Liver (tissue), 9 donors: Measurements from ENCODE around the gene GNG12. TPM values are rescaled to one million over a fixed set of nuclear protein-coding genes. Genes with fewer than 3 reads are reported as not detected.

Experiments
- DNase-seq: peaks from one replicate; pipeline ENCODE4 v3.0.0-alpha.2; 2017; ENCODE audit warnings: low spot score
- H3K27ac ChIP-seq, 2 donors: one replicate each; pipeline ENCODE4 v1.7.0; 2013; ENCODE audit warnings: inconsistent platforms in 2 of 2, low read length in 2 of 2, control low read depth in 1 of 2, low read depth in 1 of 2, mild to moderate bottlenecking in 1 of 2
- H3K27me3 ChIP-seq, 4 donors: one replicate each; pipeline versions ENCODE4 v1.6.1 to v1.7.0; 2013; ENCODE audit warnings: low read length in 3 of 4, inconsistent platforms in 1 of 4, mild to moderate bottlenecking in 1 of 4, moderate library complexity in 1 of 4; ENCODE audit not compliant: control insufficient read depth in 4 of 4, insufficient read depth in 4 of 4
- H3K36me3 ChIP-seq, 4 donors: one replicate each; pipeline versions ENCODE4 v1.6.1 to v1.7.0; 2013; ENCODE audit warnings: low read length in 3 of 4, mild to moderate bottlenecking in 3 of 4, low read depth in 1 of 4, moderate library complexity in 1 of 4; ENCODE audit not compliant: control insufficient read depth in 4 of 4, insufficient read depth in 3 of 4
- H3K4me1 ChIP-seq, 4 donors: one replicate each; pipeline versions ENCODE4 v1.6.1 to v1.7.0; 2013; ENCODE audit warnings: low read length in 3 of 4, mild to moderate bottlenecking in 3 of 4, moderate library complexity in 1 of 4; ENCODE audit not compliant: control insufficient read depth in 4 of 4, insufficient read depth in 4 of 4
- H3K4me3 ChIP-seq, 3 donors: one replicate each; pipeline versions ENCODE4 v1.6.1 to v1.7.0; 2013; ENCODE audit warnings: low read length in 3 of 3, control low read depth in 1 of 3, low read depth in 1 of 3, mild to moderate bottlenecking in 1 of 3
- H3K9ac ChIP-seq, 2 donors: one replicate each; pipeline ENCODE4 v1.7.0; 2013; ENCODE audit warnings: low read length in 2 of 2, mild to moderate bottlenecking in 2 of 2, moderate library complexity in 2 of 2, control low read depth in 1 of 2, low read depth in 1 of 2
- H3K9me3 ChIP-seq, 4 donors: one replicate each; pipeline versions ENCODE4 v1.6.1 to v1.7.0; 2013; ENCODE audit warnings: low read length in 3 of 4; ENCODE audit not compliant: control insufficient read depth in 4 of 4
- ATF3 ChIP-seq: IDR thresholded peaks from 2 replicates; pipeline ENCODE4 v1.6.1; 2016; ENCODE audit warnings: antibody characterized with exemption
- EGR1 ChIP-seq, 2 donors: IDR thresholded peaks; 2 replicates each; pipeline ENCODE4 v1.6.1; 2016 to 2018; ENCODE audit warnings: antibody characterized with exemption in 2 of 2, low read depth in 2 of 2
- FOXA2 ChIP-seq: IDR thresholded peaks from 2 replicates; pipeline ENCODE4 v1.6.1; 2016; ENCODE audit warnings: antibody characterized with exemption
- GABPA ChIP-seq, 2 donors: IDR thresholded peaks in 1 of 2; conservative IDR thresholded peaks in 1 of 2; 2 replicates each; pipeline ENCODE4 v1.6.1; 2016; ENCODE audit warnings: antibody characterized with exemption in 2 of 2, mild to moderate bottlenecking in 1 of 2, moderate library complexity in 1 of 2
- HNF4A ChIP-seq, 2 donors: conservative IDR thresholded peaks; 2 replicates each; pipeline ENCODE4 v1.6.1; 2016; ENCODE audit warnings: antibody characterized with exemption in 2 of 2, mild to moderate bottlenecking in 2 of 2
- HNF4G ChIP-seq: IDR thresholded peaks from 2 replicates; pipeline ENCODE4 v1.6.1; 2016; ENCODE audit warnings: antibody characterized with exemption
- JUND ChIP-seq, 2 donors: IDR thresholded peaks; 2 replicates each; pipeline ENCODE4 v1.6.1; 2016; ENCODE audit warnings: antibody characterized with exemption in 2 of 2
- MAX ChIP-seq: IDR thresholded peaks from 2 replicates; pipeline ENCODE4 v1.6.1; 2016; ENCODE audit warnings: antibody characterized with exemption
- NR2F2 ChIP-seq: IDR thresholded peaks from 2 replicates; pipeline ENCODE4 v1.6.1; 2016; ENCODE audit warnings: antibody characterized with exemption
- RAD21 ChIP-seq, 2 donors: IDR thresholded peaks; 2 replicates each; pipeline ENCODE4 v1.6.1; 2016; ENCODE audit warnings: antibody characterized with exemption in 2 of 2, mild to moderate bottlenecking in 2 of 2
- REST ChIP-seq: IDR thresholded peaks from 2 replicates; pipeline ENCODE4 v1.6.1; 2016; ENCODE audit warnings: antibody characterized with exemption, mild to moderate bottlenecking
- RXRA ChIP-seq, 2 donors: IDR thresholded peaks; 2 replicates each; pipeline ENCODE4 v1.6.1; 2017 to 2018; ENCODE audit warnings: antibody characterized with exemption in 2 of 2, mild to moderate bottlenecking in 1 of 2
- SP1 ChIP-seq: IDR thresholded peaks from 2 replicates; pipeline ENCODE4 v1.6.1; 2018; ENCODE audit warnings: antibody characterized with exemption, mild to moderate bottlenecking
- TAF1 ChIP-seq: conservative IDR thresholded peaks from 2 replicates; pipeline ENCODE4 v1.6.1; 2016; ENCODE audit warnings: antibody characterized with exemption, mild to moderate bottlenecking
- YY1 ChIP-seq: IDR thresholded peaks from 2 replicates; pipeline ENCODE4 v1.6.1; 2016; ENCODE audit warnings: antibody characterized with exemption, mild to moderate bottlenecking
- ZBTB33 ChIP-seq: IDR thresholded peaks from 2 replicates; pipeline ENCODE4 v1.6.1; 2016; ENCODE audit warnings: antibody characterized with exemption
- WGBS: extraction: QIAGEN DNeasy Blood & Tissue Kit; methylation state at CpG from one replicate; pipeline ENCODE4 v1.1.7; 2013; 5-methylcytosine and 5-hydroxymethylcytosine counted together
- polyA plus RNA-seq, 2 donors: library from polyadenylated mRNA; stranded (reverse) in 1 of 2; unstranded in 1 of 2; fragments of 200-250 nt in 1 of 2; fragments of >200 nt in 1 of 2; fragmentation: Nextera tagmentation in 1 of 2; extraction: Ambion mirVana in 1 of 2; gene quantifications; one replicate each; pipeline versions ENCODE4 v1.2.1 to v1.2.3, GENCODE V29; 2013 to 2015
- total RNA-seq, 2 donors: library from RNA; depleted of rRNA; stranded (reverse); fragments of >200 nt; gene quantifications; one replicate each; pipeline ENCODE4 v1.2.3, GENCODE V29; 2014
- TF ChIP-seq, protein P1 (sequence below): fragments of 150-350 bp; IDR thresholded peaks from 2 replicates; pipeline ENCODE4 v1.5.1; 2017; ENCODE audit warnings: improper control_type of control experiment, low read depth, low read length; ENCODE audit not compliant: missing input control
- donor health status: healthy.
- donor health status: healthy.
- donor health status: healthy.
- donor health status: healthy.
- donor health status: healthy.

The GNG12 gene
- total and polyA plus RNA-seq, 4 donors: 15.4 to 26.1 (median 19.7) TPM

DNA sequence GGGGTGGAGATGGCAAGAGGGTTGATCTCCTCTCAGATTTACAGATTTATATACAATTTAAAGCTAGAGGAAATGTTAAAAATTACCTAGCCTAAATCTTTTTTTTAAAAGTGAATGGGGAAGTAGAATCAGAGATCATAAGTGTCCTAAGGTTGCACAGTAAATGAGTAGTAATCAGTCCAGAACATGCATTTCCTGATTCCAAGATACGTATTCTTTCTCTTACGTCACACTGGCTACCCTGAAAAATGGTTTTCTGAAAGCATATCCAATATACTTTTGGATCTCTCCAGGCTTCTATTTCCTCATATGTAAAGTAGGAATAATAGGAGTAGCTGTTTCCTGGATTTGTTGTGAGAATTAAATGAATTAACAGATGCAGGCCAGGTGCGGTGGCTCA is 136.6 kb downstream of the GNG12 start:
- Histone ChIP-seq H3K4me1 (no peaks in the 10 kb centered on the region), H3K9ac (no peak overlapping the region), H3K27me3 (no peaks in the 10 kb centered on the region), H3K36me3 (no peaks in the 10 kb centered on the region), H3K4me3 (no peak overlapping the region), H3K27ac (no peak overlapping the region), H3K9me3 (no peaks in the 10 kb centered on the region)
- TF ChIP-seq MAX: no peak
- no peak for TF ChIP-seq FOXA2
- TF ChIP-seq HNF4G: no peak
- TF ChIP-seq HNF4A (conservative IDR thresholded peaks at IDR 0.05): no peak
- TF ChIP-seq SP1: no peak
- TF ChIP-seq JUND (IDR thresholded peaks at IDR 0.05): no peak
- TF ChIP-seq GABPA (IDR thresholded peaks at IDR 0.05 in 1 of 2, conservative IDR thresholded peaks at IDR 0.05 in 1 of 2): no peak
- TF ChIP-seq REST: no peak
- no peak for TF ChIP-seq RXRA (IDR thresholded peaks at IDR 0.05)
- TF ChIP-seq EGR1 (IDR thresholded peaks at IDR 0.05; ENCODE audit: low read depth in 2 of 2): no peak
- TF ChIP-seq RAD21 (IDR thresholded peaks at IDR 0.05): no peak
- no peak for TF ChIP-seq ZBTB33
- no peak for TF ChIP-seq YY1
- TF ChIP-seq TAF1: no peak
- no peak for TF ChIP-seq NR2F2
- TF ChIP-seq ATF3: no peak
- TF ChIP-seq, protein P1, sequence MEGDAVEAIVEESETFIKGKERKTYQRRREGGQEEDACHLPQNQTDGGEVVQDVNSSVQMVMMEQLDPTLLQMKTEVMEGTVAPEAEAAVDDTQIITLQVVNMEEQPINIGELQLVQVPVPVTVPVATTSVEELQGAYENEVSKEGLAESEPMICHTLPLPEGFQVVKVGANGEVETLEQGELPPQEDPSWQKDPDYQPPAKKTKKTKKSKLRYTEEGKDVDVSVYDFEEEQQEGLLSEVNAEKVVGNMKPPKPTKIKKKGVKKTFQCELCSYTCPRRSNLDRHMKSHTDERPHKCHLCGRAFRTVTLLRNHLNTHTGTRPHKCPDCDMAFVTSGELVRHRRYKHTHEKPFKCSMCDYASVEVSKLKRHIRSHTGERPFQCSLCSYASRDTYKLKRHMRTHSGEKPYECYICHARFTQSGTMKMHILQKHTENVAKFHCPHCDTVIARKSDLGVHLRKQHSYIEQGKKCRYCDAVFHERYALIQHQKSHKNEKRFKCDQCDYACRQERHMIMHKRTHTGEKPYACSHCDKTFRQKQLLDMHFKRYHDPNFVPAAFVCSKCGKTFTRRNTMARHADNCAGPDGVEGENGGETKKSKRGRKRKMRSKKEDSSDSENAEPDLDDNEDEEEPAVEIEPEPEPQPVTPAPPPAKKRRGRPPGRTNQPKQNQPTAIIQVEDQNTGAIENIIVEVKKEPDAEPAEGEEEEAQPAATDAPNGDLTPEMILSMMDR: no peak
- no peak for DNase-seq
- WGBS: 83% methylated on average over 3 of the region's 3 CpGs

GRCh38 chr1:67695963-67696362 is 137.3 kb downstream of the GNG12 start:
- DNase-seq: no peak
- TF ChIP-seq YY1: no peak
- TF ChIP-seq ATF3: no peak
- TF ChIP-seq FOXA2: no peak
- TF ChIP-seq, protein P1: no peak
- TF ChIP-seq SP1: no peak
- TF ChIP-seq NR2F2: no peak
- TF ChIP-seq ZBTB33: no peak
- no peak overlapping the region for H3K4me3 ChIP-seq
- no peak overlapping the region for H3K27ac ChIP-seq
- H3K36me3 ChIP-seq: no peaks in the 10 kb centered on the region
- H3K27me3 ChIP-seq: no peaks in the 10 kb centered on the region
- H3K4me1 ChIP-seq: no peaks in the 10 kb centered on the region
- H3K9me3 ChIP-seq: no peaks in the 10 kb centered on the region
- 94% methylated on average over 2 of the region's 2 CpGs for WGBS
- no peak overlapping the region for H3K9ac ChIP-seq
